ENCODE results near the gene DOCK2.
"Not testable (repeated sequence)": the region's sequence is repeated elsewhere in the genome, so short reads cannot be mapped to it uniquely, and the experiment has no call there.

DOCK2 gene

DNA sequence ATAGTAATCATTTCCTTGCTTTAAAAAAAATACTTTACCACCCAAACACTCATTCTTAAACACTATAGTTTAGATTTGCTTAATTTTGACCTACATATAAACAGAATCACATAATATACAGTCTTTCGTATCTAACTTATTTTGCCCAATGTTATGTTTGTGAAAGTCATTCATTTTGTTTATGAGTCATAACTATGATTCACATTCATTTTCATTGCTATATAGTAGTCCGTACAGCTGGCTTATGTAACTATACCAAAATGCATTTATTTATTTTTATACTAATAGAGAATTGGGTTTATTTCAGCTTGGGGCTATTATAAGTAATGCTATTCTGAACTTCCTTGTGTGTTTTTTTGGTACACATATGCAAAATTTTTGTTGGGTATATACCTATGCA, 434.7 kb downstream of the DOCK2 start:
- no peak for DNase-seq

DNA sequence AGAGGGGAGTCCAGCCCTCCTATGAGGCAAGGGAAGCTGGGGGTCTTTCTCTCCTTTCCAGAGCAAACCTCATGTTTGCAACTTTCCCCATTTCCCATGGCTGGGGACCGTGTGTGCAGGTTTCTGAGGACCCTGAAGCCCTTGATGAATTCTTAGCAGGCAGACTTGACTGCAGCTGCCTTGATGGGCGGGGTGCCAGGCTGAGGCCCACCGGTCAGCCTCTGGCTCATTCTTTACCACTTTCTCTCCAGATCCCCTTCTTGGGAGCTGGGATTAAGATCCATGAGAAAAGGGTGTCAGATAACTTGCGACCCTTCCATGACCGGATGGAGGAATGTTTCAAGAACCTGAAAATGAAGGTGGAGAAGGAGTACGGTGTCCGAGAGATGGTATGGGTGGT, 438.6 kb downstream of the DOCK2 start:
- no peak for DNase-seq

DNA sequence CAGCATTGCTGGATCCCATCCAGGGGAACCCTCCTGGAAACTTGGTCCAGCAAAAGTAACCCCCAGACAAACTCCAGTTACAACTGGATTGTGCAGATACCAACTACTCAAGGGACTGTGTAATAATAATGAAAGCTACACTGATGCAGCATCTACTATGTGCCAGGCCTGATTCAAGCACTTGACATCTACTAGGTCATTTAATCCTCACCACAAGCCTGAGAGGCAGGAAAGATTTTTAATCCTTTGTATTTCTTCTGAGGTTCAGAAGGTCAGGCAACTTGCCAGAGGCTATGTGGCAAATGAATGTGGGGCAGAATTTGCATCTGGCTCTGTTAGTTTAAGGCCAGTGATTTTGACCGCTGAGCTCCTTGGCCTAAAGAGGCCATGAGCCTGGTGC, 439.1 kb downstream of the DOCK2 start:
- no peak for DNase-seq

DNA sequence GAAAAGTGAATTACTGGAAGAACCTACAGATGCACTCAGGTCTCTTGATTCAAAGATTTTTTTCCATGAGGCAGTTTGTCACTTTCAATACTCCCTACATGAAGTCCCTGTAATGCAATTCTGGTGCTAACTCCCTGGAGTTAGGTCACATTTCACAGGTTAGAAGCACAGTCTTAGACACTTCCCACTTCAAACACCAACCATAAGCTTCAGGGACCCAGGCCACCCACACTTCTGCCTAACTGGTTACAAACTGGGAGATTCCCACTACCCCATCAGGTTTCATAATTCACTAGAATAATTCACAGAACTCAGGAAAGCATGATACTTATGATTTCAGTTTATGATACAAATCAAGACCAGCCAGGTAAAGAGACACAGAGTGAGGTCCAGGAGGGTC, 439.7 kb downstream of the DOCK2 start:
- DNase-seq: no peak

DNA sequence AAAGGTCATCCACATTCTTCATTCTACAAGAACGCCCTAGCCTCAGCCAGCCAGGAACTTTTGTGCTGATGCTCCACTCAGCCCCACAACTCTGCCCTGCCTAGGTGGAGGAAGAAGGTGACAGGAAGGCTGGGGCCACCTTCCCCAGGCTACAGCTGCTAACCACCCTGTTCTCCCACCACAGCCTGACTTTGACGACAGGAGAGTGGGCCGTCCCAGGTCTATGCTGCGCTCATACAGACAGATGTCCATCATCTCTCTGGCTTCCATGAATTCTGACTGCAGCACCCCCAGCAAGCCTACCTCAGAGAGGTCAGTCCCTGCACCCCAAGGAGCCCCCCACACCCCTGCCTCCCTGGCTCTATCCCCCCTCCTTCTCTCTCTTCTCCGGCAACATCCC, 440.5 kb downstream of the DOCK2 start:
- DNase-seq: no peak

DNA sequence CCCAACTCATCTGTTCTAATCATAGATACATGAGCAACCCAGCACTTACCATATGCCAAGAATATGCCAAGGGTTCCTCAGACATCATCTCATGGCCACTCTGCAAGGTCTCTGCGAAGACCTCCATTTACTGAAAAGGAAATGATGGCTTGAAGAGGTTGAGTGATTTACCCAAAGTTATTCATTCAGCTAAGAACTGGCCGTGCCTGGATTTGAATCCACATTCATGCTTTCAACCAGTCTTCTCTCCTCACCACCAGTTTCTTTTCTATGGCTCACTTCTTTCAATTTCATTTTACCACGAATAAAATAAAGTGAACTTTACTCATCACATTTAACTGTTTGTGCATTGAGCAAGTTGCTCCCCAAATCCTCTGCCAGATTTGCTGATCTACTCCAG, 441.4 kb downstream of the DOCK2 start:
- DNase-seq: no peak

DNA sequence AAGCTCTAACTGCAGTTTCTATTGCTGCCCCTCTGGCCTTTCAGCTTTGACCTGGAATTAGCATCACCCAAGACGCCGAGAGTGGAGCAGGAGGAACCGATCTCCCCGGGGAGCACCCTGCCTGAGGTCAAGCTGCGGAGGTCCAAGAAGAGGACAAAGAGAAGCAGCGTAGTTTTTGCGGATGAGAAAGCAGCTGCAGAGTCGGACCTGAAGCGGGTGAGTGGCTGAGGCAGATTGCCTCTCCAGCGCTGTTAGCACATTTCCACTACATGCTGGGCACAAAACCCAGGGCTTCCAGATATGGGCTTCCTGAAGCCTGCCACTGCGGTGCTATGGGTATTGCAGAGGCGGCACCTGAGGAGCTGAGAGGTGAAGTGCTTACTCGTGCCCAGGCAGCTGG, 441.9 kb downstream of the DOCK2 start:
- DNase-seq: no peak

DNA sequence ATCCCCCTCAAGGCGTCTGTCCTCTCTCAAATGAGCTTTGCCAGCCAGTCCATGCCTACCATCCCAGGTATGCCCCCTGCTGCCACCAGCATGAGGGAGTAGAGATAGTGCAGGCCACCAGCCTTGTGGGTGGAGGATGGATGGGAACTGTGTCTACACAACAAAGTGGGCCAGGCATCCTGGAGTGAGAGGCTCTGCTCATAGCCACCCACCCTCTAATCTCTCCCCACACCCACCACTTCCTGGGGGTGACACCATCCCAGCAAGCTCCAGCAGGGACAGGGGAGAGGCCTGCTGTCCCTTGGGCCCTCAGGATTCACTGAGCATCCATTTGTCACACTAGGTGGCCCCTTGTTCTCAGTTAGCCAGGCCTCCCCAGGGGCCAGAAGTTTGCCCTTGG, 443.1 kb downstream of the DOCK2 start:
- no peak for DNase-seq

DNA sequence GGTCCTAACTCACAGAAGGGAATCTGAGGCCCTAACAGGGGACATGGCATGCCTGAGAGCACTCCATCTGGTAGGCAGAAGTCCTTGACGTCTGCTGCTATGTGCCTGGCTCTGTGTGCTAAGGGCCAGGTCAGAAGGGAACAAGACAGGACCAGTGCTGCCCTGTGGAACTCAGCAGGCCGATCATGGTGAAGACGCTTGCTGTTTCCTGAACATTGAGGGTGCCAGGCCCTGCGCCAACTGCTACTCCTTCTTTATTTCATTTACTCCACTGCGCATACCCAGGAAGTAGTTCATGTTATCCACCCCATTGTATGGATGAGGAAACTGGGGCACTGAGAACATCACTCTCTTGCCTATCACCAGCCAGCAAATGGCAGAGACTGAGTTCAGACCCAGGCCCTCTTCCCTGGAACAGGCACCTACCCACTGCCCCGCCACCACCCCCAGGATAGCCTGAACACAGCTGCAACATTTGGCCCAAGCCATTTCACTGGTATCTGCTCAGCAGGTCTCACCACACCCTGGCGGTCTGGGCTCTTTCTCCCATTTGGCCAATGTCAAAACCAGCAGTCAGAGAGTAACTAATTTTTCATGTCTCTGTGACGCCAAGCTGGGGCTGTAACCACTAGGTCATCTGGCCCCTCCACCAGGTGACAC, 443.8 kb downstream of the DOCK2 start:
- DNase-seq: no peak

DNA sequence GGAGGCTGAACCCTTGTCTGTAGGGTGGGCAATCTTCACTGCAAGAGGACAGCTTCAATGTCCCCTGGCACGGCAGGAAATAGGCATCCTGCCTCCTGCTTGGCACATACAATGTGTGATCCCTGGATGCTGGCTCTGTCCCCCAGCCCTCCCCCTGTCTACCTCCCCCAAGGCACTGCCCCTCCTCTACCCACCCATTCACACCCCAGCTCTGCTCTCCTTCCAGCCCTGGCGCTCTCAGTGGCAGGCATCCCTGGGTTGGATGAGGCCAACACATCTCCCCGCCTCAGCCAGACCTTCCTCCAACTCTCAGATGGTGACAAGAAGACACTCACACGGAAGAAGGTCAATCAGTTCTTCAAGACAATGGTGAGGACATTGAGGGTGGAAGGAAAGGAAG, 444.5 kb downstream of the DOCK2 start:
- no peak for DNase-seq

DNA sequence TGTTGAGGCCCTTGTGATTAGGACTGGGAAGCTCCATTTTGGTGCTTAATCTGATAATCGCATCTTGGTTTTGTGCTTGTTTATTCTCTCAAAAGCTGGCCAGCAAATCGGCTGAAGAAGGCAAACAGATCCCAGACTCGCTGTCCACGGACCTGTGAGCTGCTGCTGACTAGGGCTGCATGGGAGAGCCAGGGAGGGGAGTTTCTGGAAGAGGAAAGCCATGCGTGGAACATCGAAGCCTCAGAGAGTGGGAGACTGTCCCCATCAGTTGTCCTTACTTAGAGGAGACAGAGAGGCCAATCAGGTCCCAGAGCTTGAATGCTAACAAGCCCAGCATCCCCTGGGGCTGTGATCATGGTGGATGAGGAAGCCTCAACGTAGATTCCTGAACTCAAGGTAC, 445.6 kb downstream of the DOCK2 start:
- no peak for DNase-seq

DNA sequence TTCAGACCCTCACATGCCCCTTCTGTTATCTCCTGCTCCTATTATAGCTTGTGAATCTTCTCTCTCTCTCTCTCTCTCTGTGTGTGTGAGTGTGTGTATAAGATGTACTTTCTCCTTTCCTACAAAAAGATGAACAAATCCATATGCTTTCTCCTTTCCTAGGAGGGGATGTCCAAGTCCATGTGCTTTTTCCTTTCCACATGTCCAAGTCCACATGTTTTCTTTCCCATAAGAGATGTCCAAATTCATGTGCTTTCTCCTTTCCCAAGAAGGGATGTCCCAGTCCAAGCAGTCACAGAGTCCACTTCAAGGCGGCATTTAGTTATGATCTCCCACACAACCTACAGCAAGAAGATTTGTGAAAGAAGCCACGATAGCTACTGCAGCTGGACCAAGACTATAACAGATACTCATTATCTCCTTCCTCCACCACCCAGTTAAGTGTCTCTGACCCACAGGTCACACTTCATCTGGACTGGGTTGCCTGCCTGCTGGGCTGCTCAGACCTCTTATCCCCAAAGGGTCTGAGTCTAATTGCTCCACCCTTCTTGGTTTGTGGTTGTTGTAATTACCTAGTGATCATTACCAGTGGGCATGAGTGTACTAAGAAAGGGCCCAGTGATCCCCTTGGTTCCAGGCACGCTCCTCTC, 450.2 kb downstream of the DOCK2 start:
- DNase-seq: no peak

DNA sequence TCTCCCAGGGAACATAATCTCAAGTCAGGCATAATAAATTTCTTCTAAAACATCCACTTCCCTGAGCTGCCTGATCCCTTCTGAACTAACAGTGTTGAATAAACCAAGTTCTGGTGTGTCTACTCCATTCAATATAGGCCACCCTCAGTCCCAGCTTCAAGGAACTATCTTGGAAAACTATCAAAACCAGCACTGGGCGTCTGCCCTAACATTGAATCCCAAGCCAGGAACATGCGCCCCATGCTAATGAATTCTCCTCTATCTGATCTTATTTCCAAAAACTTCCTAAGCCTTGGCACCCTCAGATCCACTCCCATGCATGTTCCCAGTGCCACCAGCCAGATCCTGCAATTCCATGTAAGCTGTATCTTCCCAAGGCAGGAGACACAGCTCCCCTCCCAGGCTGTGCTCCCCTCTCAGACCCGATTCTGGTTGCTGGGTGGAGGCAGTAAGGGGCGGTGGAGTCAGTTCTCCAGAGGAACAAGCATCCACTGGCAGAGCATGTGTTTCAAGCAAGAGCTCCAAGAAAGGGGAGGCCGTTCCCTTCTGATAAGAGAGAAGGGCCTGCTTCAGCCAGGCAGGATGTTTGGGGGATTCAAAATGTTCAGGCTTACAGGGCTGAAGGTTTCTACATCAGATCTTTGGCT, 455.5 kb downstream of the DOCK2 start:
- no peak for DNase-seq

DNA sequence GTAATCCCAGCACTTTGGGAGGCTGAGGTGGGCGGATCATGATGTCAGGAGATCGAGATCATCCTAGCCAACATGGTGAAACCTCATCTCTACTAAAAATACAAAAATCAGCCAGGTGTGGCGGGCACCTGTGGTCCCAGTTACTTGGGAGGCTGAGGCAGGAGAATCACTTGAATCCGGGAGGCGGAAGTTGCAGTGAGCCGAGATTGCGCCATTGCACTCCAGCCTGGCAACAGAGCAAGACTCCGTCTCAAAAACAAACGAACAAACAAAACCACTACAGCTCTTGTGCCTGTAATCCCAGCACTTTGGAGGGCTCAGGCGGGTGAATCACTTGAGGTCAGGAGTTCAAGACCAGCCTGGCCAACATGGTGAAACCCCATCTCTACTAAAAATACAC, 457.3 kb downstream of the DOCK2 start:
- not testable (repeated sequence) for DNase-seq

DNA sequence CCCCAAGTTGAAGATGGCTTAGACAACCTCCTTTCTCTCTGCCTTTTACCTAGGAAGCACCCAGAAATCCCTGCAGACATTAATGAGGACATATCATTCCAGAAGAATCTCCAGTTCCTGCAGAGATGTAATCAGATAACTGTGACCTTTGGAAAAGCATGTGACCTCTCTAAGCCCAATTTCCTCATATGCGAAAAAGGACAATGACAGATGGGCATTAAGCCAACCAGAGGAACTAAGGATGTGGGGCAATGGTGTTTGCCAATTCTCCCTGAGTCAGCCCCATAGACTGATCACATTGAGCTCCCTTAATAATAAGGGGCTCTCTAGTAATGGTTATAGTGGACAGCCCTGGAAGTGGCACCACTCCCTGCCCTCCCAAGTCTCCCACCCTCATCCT, 458.6 kb downstream of the DOCK2 start:
- DNase-seq: no peak

DNA sequence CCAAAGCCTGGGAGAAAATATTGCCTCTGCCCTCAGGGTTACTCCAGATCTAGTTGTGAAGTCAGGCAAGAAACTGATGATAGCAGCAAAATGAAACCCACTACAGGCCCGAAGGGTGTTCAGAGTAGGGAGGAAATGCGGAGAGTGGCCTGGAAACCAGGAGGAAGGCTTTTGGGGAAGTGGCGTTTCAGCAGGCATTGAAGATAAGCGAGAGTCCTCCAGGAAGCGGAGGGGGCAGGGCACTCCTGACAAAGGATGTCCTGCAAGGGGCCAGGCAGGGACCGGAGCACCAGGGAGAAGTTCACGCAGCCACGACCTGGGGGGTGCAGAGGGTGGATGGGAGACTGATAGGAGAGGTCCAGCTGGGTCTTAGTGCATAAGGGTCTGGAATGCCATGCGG, 460.9 kb downstream of the DOCK2 start:
- DNase-seq: no peak

DNA sequence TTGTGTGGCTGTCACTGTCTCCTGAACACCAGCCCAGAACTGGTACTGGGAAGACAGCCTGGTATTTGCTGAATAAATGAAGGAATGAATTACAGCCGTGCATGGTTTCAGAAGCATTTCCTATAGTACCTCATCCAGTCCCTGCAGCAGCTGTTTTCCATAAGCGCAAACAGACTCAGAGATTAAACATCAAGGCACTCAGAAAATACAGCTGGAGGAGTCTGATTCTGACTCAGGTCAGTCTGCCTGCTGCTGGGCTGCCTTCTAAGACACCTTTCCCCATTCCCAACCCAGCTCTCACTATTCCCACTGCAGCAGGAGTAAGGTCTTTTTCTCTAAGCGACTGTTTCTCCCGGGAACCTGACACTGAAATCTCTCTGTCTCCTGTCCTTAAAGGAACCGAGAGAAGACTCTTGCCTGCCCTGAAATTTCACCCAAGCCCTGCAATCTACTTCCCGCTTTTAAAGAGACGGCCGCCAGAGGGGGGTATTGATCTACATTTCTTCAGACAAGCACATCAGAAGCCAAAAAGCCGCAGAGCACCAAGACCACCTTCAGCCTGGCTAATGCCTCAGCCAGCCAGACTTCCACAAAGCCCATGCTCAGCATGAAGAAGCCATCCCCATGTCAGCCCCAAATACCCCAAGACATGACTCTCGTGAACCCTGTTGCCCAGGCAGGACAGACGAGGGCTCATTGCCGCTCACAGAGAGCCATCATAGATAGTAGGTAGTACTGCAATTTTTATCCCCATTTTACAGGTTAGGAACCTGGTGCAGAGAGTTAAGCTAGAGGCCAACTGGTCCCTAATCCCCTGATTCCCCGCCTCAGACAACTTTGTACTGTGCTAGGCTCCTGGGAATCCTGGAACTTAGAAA, 463.2 kb downstream of the DOCK2 start:
- DNase-seq: peak; percentile 83

DNA sequence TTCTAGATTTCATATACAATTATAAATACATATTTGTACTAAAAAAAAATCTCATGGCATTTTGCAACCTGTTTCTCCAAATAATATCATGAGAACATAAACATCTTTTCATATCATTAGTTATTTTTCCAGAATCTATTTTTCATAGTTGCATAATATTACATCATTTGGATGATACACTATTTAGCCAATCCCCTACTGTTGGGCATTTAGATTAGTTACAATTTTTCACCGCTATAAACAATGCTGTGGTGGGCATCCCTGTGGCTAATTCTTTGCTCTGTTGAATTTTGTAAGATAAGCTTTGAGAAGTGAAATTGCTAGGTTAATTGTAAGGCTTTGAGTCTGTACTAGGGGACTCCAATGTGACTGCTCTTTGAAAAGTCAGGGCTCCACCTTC, 466.4 kb downstream of the DOCK2 start:
- no peak for DNase-seq

DNA sequence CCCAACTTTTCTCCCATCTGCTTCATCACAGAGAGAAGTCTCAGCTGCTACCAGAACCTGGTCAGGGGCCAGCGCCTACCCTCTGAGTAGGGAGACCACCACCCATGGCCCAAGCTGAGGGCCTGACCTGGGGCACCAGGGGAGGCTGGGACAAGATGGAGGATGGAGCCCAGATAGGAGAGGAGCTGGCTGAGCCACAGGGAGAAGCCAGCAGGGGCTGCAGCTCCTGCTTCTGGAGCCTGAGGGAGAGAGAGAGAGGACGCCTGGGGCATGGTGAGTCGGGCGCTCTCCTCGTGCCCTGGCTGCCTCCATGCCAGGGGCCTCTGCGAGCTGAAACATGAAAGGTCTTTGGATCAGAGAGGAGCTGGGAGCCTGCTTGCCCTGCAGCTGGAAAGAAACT, 467.2 kb downstream of the DOCK2 start:
- DNase-seq: no peak

DNA sequence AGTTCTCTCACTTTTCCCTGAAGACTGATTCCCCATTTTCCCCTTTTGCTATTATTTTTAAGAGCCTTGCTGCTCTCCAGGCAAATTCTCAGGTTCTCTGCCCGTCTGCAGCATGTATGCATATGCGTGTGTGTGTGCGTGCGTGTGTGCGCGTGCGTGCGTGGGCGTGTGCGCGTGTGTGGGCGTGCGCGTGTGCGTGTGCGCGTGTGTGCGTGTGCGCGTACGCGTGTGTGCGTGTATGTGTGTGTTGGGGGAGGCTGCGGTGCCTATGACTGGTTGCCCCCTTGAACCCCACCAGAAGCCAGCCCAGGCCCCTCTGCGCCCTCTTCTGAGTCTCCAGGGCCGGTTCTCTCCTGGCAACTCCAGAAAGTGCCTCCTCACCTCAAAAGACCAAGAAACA, 467.6 kb downstream of the DOCK2 start:
- DNase-seq: no peak

DNA sequence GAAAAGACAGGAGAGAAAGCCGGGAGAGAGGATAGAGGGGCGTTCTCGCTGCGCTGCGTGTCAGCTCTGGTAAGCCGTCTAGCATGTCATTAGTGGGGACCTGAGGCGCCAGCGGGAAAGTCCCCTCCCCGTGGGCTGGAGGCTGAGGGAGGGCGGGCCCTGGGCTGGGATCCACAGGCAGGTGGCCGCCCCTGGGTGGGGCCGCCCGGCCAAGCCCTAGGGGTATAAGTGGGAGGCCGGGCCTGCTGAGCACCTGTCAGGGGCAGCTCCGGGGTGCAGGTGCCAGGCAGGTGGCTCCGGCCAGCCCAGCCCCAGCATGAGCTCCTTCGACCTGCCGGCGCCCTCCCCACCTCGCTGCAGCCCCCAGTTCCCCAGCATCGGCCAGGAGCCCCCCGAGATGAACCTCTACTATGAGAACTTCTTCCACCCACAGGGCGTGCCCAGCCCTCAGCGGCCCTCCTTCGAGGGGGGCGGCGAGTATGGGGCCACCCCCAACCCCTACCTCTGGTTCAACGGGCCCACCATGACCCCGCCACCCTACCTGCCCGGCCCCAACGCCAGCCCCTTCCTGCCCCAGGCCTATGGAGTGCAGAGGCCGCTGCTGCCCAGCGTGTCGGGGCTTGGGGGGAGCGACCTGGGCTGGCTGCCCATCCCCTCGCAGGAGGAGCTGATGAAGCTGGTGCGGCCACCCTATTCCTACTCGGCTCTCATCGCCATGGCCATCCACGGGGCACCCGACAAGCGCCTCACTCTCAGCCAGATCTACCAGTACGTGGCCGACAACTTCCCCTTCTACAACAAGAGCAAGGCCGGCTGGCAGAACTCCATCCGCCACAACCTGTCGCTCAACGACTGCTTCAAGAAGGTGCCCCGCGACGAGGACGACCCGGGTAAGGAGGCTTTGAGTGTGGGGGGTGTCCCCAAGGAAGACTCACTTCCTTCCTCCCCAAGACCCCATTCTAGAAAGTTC, 468.9 kb downstream of the DOCK2 start, which contains the start of gene FOXI1:
FOXI1 (plus strand) TSS at position 256 of the 970 bp plus-strand sequence; CDS start at position 317, 61 bp downstream.
- peak; percentile 10 for DNase-seq

DNA sequence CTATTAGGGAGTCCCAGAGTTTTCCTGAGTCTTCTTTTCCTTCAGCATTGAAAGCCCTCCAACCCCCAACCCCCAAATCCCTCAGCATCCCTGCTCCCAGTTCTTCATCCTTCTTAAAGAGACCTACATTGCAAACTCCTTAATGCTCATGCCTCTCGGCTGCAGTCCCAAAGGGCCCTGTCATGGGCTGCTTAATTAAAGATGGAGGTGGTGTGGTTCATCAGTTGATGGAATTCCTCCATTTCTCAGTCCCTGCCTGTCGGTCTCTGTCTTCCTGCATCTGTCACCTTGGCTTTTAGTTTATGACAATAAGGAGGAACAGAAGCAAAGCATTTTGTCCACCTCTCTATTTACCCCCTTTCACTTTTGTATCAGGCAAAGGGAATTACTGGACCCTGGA, 470.6 kb downstream of the DOCK2 start:
- no peak for DNase-seq

Data from NCI-H2227 treated with DMSO at 0.1 percent for 48 hours (cell line).